ENCODE data around the gene PWP1.
"Not testable (repeated sequence)": the region's sequence is repeated elsewhere in the genome, so short reads cannot be mapped to it uniquely, and the experiment has no call there.

Gene PWP1

GRCh38 chr12:107668320-107669098, 17.1 kb upstream of the PWP1 start:
- no peak for DNase-seq (ENCODE audit: low spot score)

DNA sequence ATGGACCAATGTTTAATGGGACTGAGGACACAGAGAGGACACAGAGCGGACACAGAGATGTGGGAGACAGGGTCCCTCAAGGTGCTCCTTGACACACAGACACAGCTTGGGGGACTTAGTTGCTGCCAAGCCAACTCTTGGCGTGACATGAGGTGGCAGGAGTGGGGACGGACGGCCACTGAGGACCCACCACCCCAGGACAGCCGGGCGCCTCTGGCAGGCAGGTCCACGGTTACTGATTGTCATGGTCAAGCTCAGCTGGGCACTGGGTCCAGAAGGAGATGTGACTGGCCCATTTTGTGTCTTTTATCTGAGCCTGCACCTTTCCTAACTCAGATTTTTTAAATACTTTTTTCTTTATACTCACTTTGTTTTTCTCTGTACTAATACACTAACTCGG, 15.7 kb upstream of the PWP1 start:
- DNase-seq (ENCODE audit: low spot score) = no peak

DNA sequence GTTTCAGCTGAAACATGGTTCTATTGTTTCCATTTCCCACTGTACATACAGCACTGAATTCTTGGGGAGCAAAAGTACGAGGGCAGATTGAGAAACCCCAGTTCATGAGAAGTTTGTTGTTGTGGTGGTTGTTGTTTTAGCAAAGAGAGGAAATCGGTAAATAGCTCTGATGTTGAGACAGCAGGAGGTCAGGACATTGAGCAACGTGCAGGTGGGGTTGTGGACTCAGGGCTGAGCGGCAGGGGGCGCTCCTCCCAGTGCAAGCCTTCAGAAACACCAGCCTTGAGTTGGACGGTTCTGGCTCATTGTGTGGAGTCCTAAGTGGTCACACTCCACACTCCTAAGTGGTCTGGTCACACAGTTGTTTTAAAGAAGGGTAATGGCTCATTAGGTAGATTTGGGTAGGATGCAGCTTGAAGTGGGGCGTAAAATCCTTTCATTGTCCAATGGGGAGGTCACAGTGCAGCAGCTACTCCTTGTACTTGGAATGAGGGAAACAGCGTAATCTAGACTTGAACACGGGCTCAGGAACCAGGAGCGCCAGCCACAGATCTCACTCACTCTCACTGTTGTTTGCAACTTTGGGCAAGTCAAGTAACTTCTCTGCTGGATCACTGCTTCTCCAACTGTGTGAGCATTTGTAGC, 14.5 kb upstream of the PWP1 start:
- DNase-seq (ENCODE audit: low spot score) = no peak

DNA sequence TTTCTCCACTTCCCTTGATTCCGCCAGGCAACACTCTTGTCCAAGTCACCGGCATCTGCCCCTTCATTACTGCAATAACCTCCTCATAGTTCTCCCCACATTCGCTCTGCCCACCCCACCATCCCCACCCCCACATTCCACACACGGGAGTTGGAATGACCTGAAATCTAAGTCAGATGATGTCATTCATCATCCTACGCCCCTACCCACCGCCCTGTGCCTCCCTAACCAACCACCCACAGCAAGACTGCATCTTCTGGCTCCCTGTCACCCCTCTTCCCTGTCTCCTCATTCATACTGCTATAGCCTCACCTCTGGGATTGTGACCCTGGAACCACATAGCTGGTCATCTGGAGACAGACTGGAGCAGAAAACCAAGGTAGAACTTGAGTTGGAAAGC, 7.9 kb upstream of the PWP1 start:
- DNase-seq (ENCODE audit: low spot score) = no peak

DNA sequence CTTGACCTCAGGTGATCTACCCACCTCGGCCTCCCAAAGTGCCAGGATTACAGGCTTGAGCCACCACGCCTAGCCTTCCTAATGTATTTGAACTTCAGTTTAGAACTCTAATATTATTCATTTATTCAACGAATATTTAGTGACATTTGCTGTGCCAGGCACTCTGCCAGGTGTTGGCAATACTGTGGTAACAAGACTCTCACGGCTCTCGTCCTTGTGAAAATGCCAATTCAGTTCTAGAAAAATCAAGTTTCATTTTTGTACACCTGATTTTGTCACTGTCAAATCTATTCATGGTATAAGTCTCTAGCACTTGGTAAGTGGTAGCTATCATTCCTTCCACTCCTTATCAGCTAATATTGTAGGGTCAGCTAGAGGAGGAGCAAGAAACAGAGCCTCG, 6.3 kb upstream of the PWP1 start:
- DNase-seq (ENCODE audit: low spot score) = no peak

GRCh38 chr12:107681455-107681835, 4.2 kb upstream of the PWP1 start:
- no peak for DNase-seq (ENCODE audit: low spot score)

DNA sequence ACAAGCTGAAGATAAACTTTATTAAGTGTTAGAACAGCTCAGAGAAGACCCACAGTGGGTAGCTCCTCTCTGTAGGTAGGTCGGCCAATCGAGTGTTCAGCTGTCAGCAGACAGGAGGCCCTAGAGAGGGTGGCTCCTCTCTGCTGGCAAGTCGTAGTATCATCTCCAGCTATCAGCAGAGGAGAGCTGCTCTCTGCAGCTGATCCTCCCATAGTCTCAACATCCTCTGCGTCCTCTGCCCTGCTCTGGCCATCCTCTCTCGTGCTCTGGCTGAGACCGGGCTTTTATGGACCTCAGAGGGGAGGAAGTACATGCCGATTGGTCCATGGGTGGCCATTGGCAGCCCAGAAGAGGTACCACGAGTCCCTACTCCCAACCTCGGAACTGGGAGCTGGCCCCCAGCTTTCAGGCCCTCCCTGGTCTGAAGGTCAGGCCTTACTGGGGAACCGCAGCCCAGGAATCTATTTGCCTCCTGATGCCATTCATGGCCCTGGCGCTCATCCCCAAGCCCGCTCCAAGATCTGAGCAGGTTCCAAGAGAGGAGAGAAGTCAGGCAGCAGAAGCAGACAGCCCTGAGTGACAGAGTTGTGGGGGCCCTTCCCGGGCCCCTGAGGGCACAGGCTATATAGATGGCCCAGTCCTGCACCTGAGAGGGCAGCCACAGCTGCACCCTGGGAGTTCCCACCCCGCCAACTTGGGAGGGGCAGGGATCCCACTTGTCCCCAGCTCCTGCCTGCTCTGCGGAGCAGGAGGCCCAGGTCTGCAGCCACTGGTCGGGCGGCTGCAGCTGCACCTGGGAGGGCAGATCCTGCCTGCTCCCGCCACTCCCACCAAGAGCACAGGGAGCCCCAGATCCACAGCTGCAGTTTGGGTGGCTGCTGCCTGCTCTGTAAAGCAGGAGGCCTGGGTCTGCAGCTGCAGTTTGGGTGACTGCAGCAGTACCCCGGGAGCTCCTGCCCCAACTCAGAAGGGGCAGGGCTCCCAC, 3.5 kb upstream of the PWP1 start:
- DNase-seq (ENCODE audit: low spot score) = no peak

- no peak for DNase-seq (ENCODE audit: low spot score)
Observed at GRCh38 chr12:107684029-107684795, 1.4 kb upstream of the PWP1 start.

DNA sequence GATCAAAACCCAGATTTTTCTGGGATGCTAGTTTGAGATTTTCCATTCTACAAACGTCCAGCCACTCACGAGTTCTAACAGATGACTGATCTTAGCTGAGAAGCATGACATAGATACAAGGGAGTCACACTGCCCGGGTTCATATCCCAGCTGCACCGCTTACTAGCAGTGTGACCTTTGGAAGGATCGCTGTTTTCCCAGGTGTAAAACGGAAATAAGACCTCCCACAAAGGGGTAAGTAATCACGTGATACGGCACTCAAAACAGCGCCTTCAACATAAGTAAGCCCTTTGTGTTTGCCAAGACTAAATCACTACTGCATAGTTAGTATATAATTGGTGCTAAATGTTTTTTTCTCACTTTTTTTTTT, 624 bp upstream of the PWP1 start:
- peak; percentile 18 for DNase-seq (ENCODE audit: low spot score)

GRCh38 chr12:107695772-107696171, 10.2 kb downstream of the PWP1 start:
- not testable (repeated sequence) for DNase-seq (ENCODE audit: low spot score)

- no peak for DNase-seq (ENCODE audit: low spot score)
Observed at GRCh38 chr12:107702106-107702505, 16.5 kb downstream of the PWP1 start.

GRCh38 chr12:107704041-107704440, 18.4 kb downstream of the PWP1 start:
- no peak for DNase-seq (ENCODE audit: low spot score)

DNA sequence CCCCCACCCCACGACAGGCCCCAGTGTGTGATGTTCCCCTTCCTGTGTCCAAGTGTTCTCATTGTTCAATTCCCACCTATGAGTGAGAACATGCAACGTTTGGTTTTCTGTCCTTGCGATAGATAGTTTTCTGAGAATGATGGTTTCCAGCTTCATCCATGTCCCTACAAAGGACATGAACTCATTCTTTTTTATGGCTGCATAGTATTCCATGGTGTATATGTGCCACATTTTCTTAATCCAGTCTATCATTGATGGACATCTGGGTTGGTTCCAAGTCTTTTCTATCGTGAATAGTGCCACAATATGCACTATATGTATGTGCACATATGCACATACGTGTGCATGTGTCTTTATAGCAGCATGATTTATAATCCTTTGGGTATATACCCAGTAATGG, 19.9 kb downstream of the PWP1 start:
- not testable (repeated sequence) for DNase-seq (ENCODE audit: low spot score)

DNA sequence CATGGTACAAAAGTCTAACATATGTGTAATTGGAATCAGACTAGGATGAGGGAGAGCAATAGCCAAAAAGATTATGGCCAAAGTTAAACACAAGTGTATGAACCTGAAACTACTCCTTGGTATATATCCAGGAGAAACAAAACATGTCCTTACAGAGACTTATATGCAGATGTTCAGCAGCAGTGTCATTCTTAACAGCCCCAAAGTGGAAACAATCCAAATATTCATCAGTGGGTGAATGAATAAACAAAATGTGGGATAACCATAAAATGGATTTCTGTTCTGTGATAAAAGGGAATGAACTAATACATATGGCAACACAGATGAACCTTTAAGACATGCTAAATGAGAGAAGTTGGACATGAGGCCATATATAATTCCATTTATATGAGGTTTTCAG, 30.2 kb downstream of the PWP1 start:
- no peak for DNase-seq (ENCODE audit: low spot score)

- no peak for DNase-seq (ENCODE audit: low spot score)
Observed at GRCh38 chr12:107718606-107719005, 33.0 kb downstream of the PWP1 start.

- DNase-seq (ENCODE audit: low spot score) = not testable (repeated sequence)
Observed at GRCh38 chr12:107727327-107727726, 41.7 kb downstream of the PWP1 start.

GRCh38 chr12:107727742-107728141, 42.1 kb downstream of the PWP1 start:
- not testable (repeated sequence) for DNase-seq (ENCODE audit: low spot score)

- DNase-seq (ENCODE audit: low spot score) = no peak
Observed at GRCh38 chr12:107730618-107731341, 45.2 kb downstream of the PWP1 start.

DNA sequence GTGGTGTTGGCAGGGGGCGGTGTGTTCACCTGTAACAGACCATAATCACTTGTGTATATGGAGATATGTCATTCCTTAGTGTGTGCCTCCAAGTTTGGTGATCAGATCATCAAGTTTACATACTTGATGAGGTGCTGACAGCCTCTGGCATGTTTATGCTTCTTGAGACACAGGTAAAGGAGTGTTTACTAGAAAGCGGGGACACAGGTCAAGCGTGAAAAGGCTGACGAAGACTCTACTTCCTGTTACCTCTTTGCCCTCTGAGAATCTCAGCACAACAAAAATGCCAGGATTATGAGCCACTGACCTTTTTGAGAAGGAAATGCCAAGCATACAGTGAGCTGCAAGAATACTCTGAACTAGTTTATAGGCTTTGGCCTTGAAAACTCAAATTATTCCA, 45.8 kb downstream of the PWP1 start:
- no peak for DNase-seq (ENCODE audit: low spot score)

DNA sequence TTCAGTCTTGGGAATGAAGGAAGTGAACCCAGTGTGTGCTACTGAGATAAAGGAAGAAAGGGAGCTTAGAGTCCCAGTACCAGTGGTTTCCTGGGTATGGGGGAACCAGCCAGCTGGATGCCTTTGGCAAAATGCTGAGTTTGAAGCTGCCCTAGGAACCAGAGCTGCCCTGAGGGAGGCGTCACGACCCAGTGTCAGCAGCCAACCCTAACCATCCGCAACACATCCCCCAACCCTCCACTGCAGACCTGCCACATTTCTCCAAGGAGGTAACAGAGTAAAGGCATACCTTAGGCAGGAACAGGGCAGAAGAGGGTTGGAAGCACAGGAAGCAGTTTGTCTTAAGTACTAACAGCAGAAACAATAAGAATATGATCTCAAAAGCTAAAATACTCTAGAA, 46.8 kb downstream of the PWP1 start:
- no peak for DNase-seq (ENCODE audit: low spot score)

DNA sequence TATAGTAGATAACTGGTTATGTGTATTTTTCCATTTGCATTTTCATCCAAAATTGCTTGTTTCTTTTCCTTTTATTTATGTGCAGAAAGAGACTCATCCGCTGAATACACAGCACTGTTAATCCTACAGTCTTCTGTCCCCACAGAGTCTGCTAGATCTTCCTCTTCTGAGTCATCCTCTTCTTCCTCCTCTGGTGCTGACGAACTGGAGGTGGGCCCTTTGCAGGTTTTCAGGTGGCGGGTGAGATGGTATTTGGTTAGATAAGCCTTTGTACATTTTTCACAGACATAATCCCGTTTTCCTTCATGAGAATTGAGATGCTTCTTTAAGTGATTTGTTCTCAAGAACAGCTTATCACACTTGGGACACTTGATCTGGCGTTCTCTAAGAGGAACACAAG, 48.5 kb downstream of the PWP1 start:
- no peak for DNase-seq (ENCODE audit: low spot score)

Data from Ammon's horn (tissue), 1 donor.